GM11168 (cell line): ENCODE results near the gene IFITM2.
"Not testable (repeated sequence)": the region's sequence is repeated elsewhere in the genome, so short reads cannot be mapped to it uniquely, and the experiment has no call there.

Source experiments
- in situ Hi-C: fragments of 300-500 bp; cut with MboI; formaldehyde crosslinking; loops from one replicate; pipeline ENCODE4 v1.12.0; 2022; ENCODE audit warnings: low sequenced_read_pairs; ENCODE audit not compliant: unreplicated experiment

Gene IFITM2

GRCh38 chr11:280706-281485 is 26.7 kb upstream of the IFITM2 start:
- in situ Hi-C loops = no loop called here

GRCh38 chr11:281486-282161 is 26.0 kb upstream of the IFITM2 start:
- in situ Hi-C loops = no loop called here

GRCh38 chr11:282171-282570 is 25.4 kb upstream of the IFITM2 start:
- in situ Hi-C loops = no loop called here

GRCh38 chr11:282630-283360 is 24.8 kb upstream of the IFITM2 start:
- in situ Hi-C loops = no loop called here

GRCh38 chr11:283405-284104 is 24.1 kb upstream of the IFITM2 start:
- in situ Hi-C loops = no loop called here

GRCh38 chr11:284105-285020 is 23.3 kb upstream of the IFITM2 start:
- in situ Hi-C loops = no loop called here

GRCh38 chr11:285021-285893 is 22.4 kb upstream of the IFITM2 start:
- in situ Hi-C loops = no loop called here

GRCh38 chr11:285894-286220 is 21.8 kb upstream of the IFITM2 start:
- in situ Hi-C loops = no loop called here

GRCh38 chr11:286977-287820 is 20.4 kb upstream of the IFITM2 start:
- in situ Hi-C loops = not testable (repeated sequence)

- in situ Hi-C loops = no loop called here
Measured at GRCh38 chr11:287821-288477, 19.7 kb upstream of the IFITM2 start.

GRCh38 chr11:288478-289397 is 18.9 kb upstream of the IFITM2 start, which contains the start of gene PGGHG:
Gene PGGHG (plus strand): TSS chr11:289126. CDS start chr11:289817, 691 bp downstream.
- in situ Hi-C loops = no loop called here

GRCh38 chr11:289398-289711 is 18.3 kb upstream of the IFITM2 start:
- in situ Hi-C loops = no loop called here

GRCh38 chr11:289712-290620 is 17.6 kb upstream of the IFITM2 start:
- in situ Hi-C loops = no loop called here

GRCh38 chr11:290621-291231 is 16.9 kb upstream of the IFITM2 start:
- in situ Hi-C loops = no loop called here
